H1 (cell line): Measurements from ENCODE around the gene VPS41. TPM values are rescaled to one million over a fixed set of nuclear protein-coding genes. Genes with fewer than 3 reads are reported as not detected.

Experiments used
- CTCF ChIA-PET: fragments of 300-600 bp; sonication (Branson Sonifier 250); formaldehyde crosslinking; loops from one replicate; lab custom pipeline; 2021; ENCODE audit not compliant: partially characterized antibody; lab: Charles Lee
- POLR2A ChIA-PET: fragments of 300-600 bp; sonication (Branson Sonifier 250); formaldehyde crosslinking; loops from one replicate; lab custom pipeline; 2021; ENCODE audit warnings: inconsistent platforms; ENCODE audit not compliant: partially characterized antibody; lab: Charles Lee
- DNase-seq, 2 experiments: peaks; one replicate each; pipeline versions ENCODE4 v3.0.0 to v3.0.0-alpha.2; 2010 to 2022; ENCODE audit warnings: low spot score in 2 of 2, low read depth in 1 of 2, mixed read lengths in 1 of 2
- FAIRE-seq: peaks from 2 replicates; lab custom pipeline; 2011; peaks lifted over from hg19 to GRCh38; lab: Jason Lieb, UNC
- H2AFZ ChIP-seq: 2 replicates; pipeline ENCODE4 v1.8.1; 2012; ENCODE audit warnings: low read length, inconsistent platforms
- H2AK5ac ChIP-seq: 2 replicates; pipeline ENCODE4 v1.6.1; 2013; ENCODE audit warnings: low read depth, low read length
- H2BK120ac ChIP-seq: replicated peaks from 2 replicates; pipeline ENCODE3; 2013; ENCODE audit warnings: low read depth, low read length, inconsistent platforms
- H2BK12ac ChIP-seq: 2 replicates; pipeline ENCODE4 v1.6.1; 2013; ENCODE audit warnings: low read depth, low read length
- H2BK15ac ChIP-seq: 2 replicates; pipeline ENCODE4 v1.6.1; 2013; ENCODE audit warnings: low read length
- H2BK20ac ChIP-seq: 2 replicates; pipeline ENCODE4 v1.6.1; 2013; ENCODE audit warnings: low read length
- H2BK5ac ChIP-seq: 2 replicates; pipeline ENCODE4 v1.6.1; 2013; ENCODE audit warnings: low read depth, low read length
- H3K14ac ChIP-seq: 2 replicates; pipeline ENCODE4 v1.6.1; 2013; ENCODE audit warnings: inconsistent platforms; ENCODE audit not compliant: insufficient read length
- H3K18ac ChIP-seq: 2 replicates; pipeline ENCODE4 v1.6.1; 2013; ENCODE audit warnings: low read length; ENCODE audit errors: extremely low read depth
- H3K23ac ChIP-seq: 2 replicates; pipeline ENCODE4 v1.6.1; 2013; ENCODE audit warnings: inconsistent platforms; ENCODE audit not compliant: insufficient read length
- H3K23me2 ChIP-seq: 2 replicates; pipeline ENCODE4 v1.6.1; 2013; ENCODE audit warnings: low read depth, low read length
- H3K27ac ChIP-seq: 2 replicates; pipeline ENCODE4 v1.6.1; 2011; ENCODE audit warnings: low read depth, low read length, inconsistent platforms
- H3K27me3 ChIP-seq, 4 experiments: replicated peaks in 1 of 4; 1 replicate in 1 of 4; 2 replicates in 3 of 4; pipeline versions ENCODE4 v1.6.1 to v1.8.1; 2011 to 2013; ENCODE audit warnings: low read length in 3 of 4, mild to moderate bottlenecking in 3 of 4, inconsistent platforms in 2 of 4, mixed read lengths in 2 of 4, moderate library complexity in 1 of 4; ENCODE audit not compliant: control insufficient read depth in 3 of 4, insufficient read depth in 3 of 4; ENCODE audit errors: extremely low read depth in 1 of 4
- H3K36me3 ChIP-seq, 4 experiments: 2 replicates each; pipeline versions ENCODE4 v1.6.1 to v1.8.1; 2011 to 2013; ENCODE audit warnings: mild to moderate bottlenecking in 4 of 4, low read length in 3 of 4, moderate library complexity in 2 of 4, control low read depth in 1 of 4, inconsistent platforms in 1 of 4; ENCODE audit not compliant: insufficient read depth in 4 of 4, control insufficient read depth in 2 of 4
- H3K4ac ChIP-seq: replicated peaks from 2 replicates; pipeline ENCODE3; 2013; ENCODE audit warnings: low read length, low read depth, mixed read lengths, inconsistent platforms; ENCODE audit not compliant: insufficient read length
- H3K4me1 ChIP-seq, 4 experiments: replicated peaks in 1 of 4; 1 replicate in 1 of 4; 2 replicates in 3 of 4; pipeline versions ENCODE4 v1.6.1 to v1.8.1; 2011 to 2013; ENCODE audit warnings: low read length in 3 of 4, inconsistent platforms in 2 of 4, mixed read lengths in 1 of 4; ENCODE audit not compliant: insufficient read depth in 4 of 4, control insufficient read depth in 3 of 4
- H3K4me2 ChIP-seq, 2 experiments: 2 replicates each; pipeline versions ENCODE4 v1.6.1 to v1.8.1; 2011 to 2013; ENCODE audit warnings: low read depth in 2 of 2, low read length in 2 of 2, control low read depth in 1 of 2, inconsistent platforms in 1 of 2, mild to moderate bottlenecking in 1 of 2; ENCODE audit not compliant: insufficient read depth in 1 of 2
- H3K4me3 ChIP-seq, 4 experiments: fragments of 200-600, 300-600 bp in 1 of 4; sonication (generic), shearing (Covaris generic), sonication (Bioruptor Twin) in 1 of 4; 2 replicates each; pipeline versions ENCODE4 v1.5.1 to v1.8.1; 2011 to 2016; ENCODE audit warnings: low read length in 4 of 4, low read depth in 3 of 4, control low read depth in 2 of 4, inconsistent platforms in 2 of 4, mild to moderate bottlenecking in 2 of 4, mixed read lengths in 1 of 4, moderate library complexity in 1 of 4; ENCODE audit not compliant: insufficient read depth in 2 of 4; ENCODE audit errors: extremely low read depth in 1 of 4
- H3K56ac ChIP-seq: replicated peaks from 2 replicates; pipeline ENCODE3; 2013; ENCODE audit warnings: low read depth, mild to moderate bottlenecking, mixed read lengths, low read length, inconsistent platforms; ENCODE audit not compliant: insufficient read length
- H3K79me1 ChIP-seq: 2 replicates; pipeline ENCODE4 v1.6.1; 2013; ENCODE audit warnings: low read depth, low read length, control low read depth
- H3K79me2 ChIP-seq, 2 experiments: 2 replicates each; pipeline versions ENCODE4 v1.6.1 to v1.8.1; 2012 to 2013; ENCODE audit warnings: low read length in 2 of 2, mild to moderate bottlenecking in 2 of 2, inconsistent platforms in 1 of 2; ENCODE audit not compliant: insufficient read depth in 2 of 2, control insufficient read depth in 1 of 2
- H3K9ac ChIP-seq, 4 experiments: replicated peaks in 1 of 4; 1 replicate in 1 of 4; 2 replicates in 3 of 4; pipeline versions ENCODE4 v1.6.1 to v1.8.1; 2011 to 2013; ENCODE audit warnings: low read depth in 3 of 4, low read length in 3 of 4, control low read depth in 2 of 4, mild to moderate bottlenecking in 2 of 4, moderate library complexity in 2 of 4, inconsistent platforms in 1 of 4; ENCODE audit errors: extremely low read depth in 1 of 4
- H3K9me3 ChIP-seq, 2 experiments: 2 replicates each; pipeline versions ENCODE4 v1.6.1 to v1.8.1; 2012 to 2013; ENCODE audit warnings: mild to moderate bottlenecking in 2 of 2, moderate library complexity in 2 of 2, control low read depth in 1 of 2, inconsistent platforms in 1 of 2, low read depth in 1 of 2, low read length in 1 of 2, mixed read lengths in 1 of 2; ENCODE audit not compliant: insufficient read depth in 2 of 2
- H4K20me1 ChIP-seq, 2 experiments: replicated peaks in 1 of 2; 2 replicates each; pipeline versions ENCODE3 to v1.8.1; 2011 to 2013; ENCODE audit warnings: inconsistent platforms in 2 of 2, low read length in 2 of 2, mild to moderate bottlenecking in 1 of 2; ENCODE audit not compliant: insufficient read depth in 2 of 2, control insufficient read depth in 1 of 2
- H4K5ac ChIP-seq: 2 replicates; pipeline ENCODE4 v1.6.1; 2013; ENCODE audit warnings: low read length, low read depth, mixed read lengths, inconsistent platforms; ENCODE audit not compliant: insufficient read length
- H4K8ac ChIP-seq: 2 replicates; pipeline ENCODE4 v1.8.0; 2013; ENCODE audit warnings: mild to moderate bottlenecking, moderate library complexity, low read length, inconsistent platforms; ENCODE audit not compliant: insufficient read depth; ENCODE audit errors: extremely low read depth
- H4K91ac ChIP-seq: replicated peaks from 2 replicates; pipeline ENCODE3; 2013; ENCODE audit warnings: low read length, mixed read lengths, inconsistent platforms; ENCODE audit not compliant: insufficient read length
- CEBPB ChIP-seq: IDR thresholded peaks from 2 replicates; pipeline ENCODE4 v1.6.1; 2012; ENCODE audit warnings: low read depth, low read length
- FOSL1 ChIP-seq: IDR thresholded peaks from 2 replicates; pipeline ENCODE4 v1.6.1; 2011; ENCODE audit warnings: mild to moderate bottlenecking, low read depth, low read length, moderate library complexity; ENCODE audit not compliant: insufficient read depth
- GTF2F1 ChIP-seq: IDR thresholded peaks from 2 replicates; pipeline ENCODE4 v1.6.1; 2012; ENCODE audit warnings: low read depth, low read length, improper control_type of control experiment, borderline replicate concordance
- HDAC6 ChIP-seq: IDR thresholded peaks from one replicate; pipeline ENCODE4 v1.7.1; 2012; ENCODE audit warnings: low read depth, mild to moderate bottlenecking, inconsistent platforms, low read length, moderate library complexity
- WGBS, 2 experiments: shearing (Covaris generic) in 1 of 2; methylation state at CpG; one replicate each; pipeline versions ENCODE4 v1.1.6 to v1.1.7; 2013 to 2015; ENCODE audit warnings: low lambda C conversion rate in 2 of 2, mixed read lengths in 2 of 2, inconsistent platforms in 1 of 2, low coverage in 1 of 2, missing lambda C conversion rate in 1 of 2; ENCODE audit not compliant: insufficient replicate concordance in 2 of 2, insufficient coverage in 1 of 2, insufficient read length in 1 of 2; ENCODE audit errors: extremely low coverage in 1 of 2, missing lambda C conversion rate in 1 of 2; 5-methylcytosine and 5-hydroxymethylcytosine counted together
- polyA plus RNA-seq, 7 experiments: library from polyadenylated mRNA; depleted of rRNA in 3 of 7; stranded (reverse) in 5 of 7; unstranded in 2 of 7; fragments of >200 nt in 5 of 7; fragments of 200-250 nt in 2 of 7; gene quantifications; 1 replicate in 5 of 7; 2 replicates in 1 of 7; 4 replicates in 1 of 7; pipeline versions ENCODE4 v1.2.1 to v1.2.3, GENCODE V29; 2011 to 2013; ENCODE audit warnings: missing spikeins in 2 of 7, mixed read lengths in 2 of 7
- total RNA-seq: library from RNA; stranded (reverse); fragmentation: NEBNext Ultra II Directional; extraction: Animal tissue kit (Norgen Biotek cat#: 25700); gene quantifications from 2 replicates; pipeline ENCODE4 v1.2.1, GENCODE V29; 2021

The VPS41 gene
- total and polyA plus RNA-seq, 2 of the 8 experiments (the other 6 are each of a cell fraction or from before 2014, with no cell fraction given): 10.7 to 63.3 TPM

DNA sequence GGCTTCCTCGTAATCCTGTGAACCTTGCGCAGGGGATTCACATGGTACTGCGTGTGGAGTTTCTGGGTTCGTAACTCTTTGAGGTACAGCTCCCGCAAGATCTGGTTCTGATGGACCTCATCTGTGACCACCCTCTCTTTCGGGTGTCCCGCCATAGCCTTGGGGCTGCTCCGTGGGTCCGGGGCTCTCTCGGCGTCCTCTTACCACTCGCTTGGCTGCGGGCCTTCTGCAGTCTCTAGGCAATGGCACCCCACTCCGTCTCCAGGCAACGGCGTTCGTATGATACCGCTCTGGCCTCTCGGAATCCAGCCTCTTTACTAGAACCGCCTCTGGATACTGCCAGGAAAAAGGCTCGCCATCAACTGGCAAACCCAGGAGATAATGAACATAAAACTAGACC is 223.1 kb downstream of the VPS41 start:
- FAIRE-seq: no peak
- no peak for TF ChIP-seq CEBPB
- no peak for TF ChIP-seq HDAC6
- TF ChIP-seq FOSL1: no peak
- TF ChIP-seq GTF2F1: no peak

More for the DNA sequence above, 223.1 kb downstream of the VPS41 start:
- H3K4me3 ChIP-seq: no peak overlapping the region
- CTCF ChIA-PET: interaction anchor here (1.1 kb wide), 1 partner anchor 13 kb away, joined by 3 read pairs; no protein-coding TSS in a partner anchor
- H4K20me1 ChIP-seq: no peaks in the 10 kb centered on the region
- no peak overlapping the region for H4K5ac ChIP-seq
- H3K4ac ChIP-seq: no peak overlapping the region
- H3K79me1 ChIP-seq: no peaks in the 10 kb centered on the region
- H3K27me3 ChIP-seq: no peaks in the 10 kb centered on the region
- no peak overlapping the region for H3K56ac ChIP-seq
- H3K14ac ChIP-seq: no peak overlapping the region
- H2BK15ac ChIP-seq: no peak overlapping the region
- POLR2A ChIA-PET: no interaction called here
- no peak overlapping the region for H2AK5ac ChIP-seq
- no peak overlapping the region for H2BK120ac ChIP-seq
- no peak overlapping the region for H2BK20ac ChIP-seq
- H3K23ac ChIP-seq: no peak overlapping the region
- no peaks in the 10 kb centered on the region; a peak in 1 of 4 replicates for H3K9me3 ChIP-seq
- no peak for DNase-seq
- no peaks in the 10 kb centered on the region for H3K36me3 ChIP-seq
- no peak overlapping the region for H3K9ac ChIP-seq
- H2BK12ac ChIP-seq: no peak overlapping the region
- H3K4me1 ChIP-seq: peaks cover 0 to 3% (median 0%) of the 10 kb centered on the region in 4 experiments; a peak in 1 of 7 replicates
- no peak overlapping the region for H2BK5ac ChIP-seq
- H3K23me2 ChIP-seq: no peaks in the 10 kb centered on the region
- no peak overlapping the region for H4K8ac ChIP-seq
- H3K79me2 ChIP-seq: no peaks in the 10 kb centered on the region
- H4K91ac ChIP-seq: no peak overlapping the region
- no peak overlapping the region for H3K18ac ChIP-seq
- 92% methylated on average over 21 of the region's 21 CpGs; no CpG with 5 or more reads in 1 of the 2 experiments for WGBS, 2 experiments
- no peak overlapping the region for H3K27ac ChIP-seq
- no peak overlapping the region for H3K4me2 ChIP-seq
- no peak overlapping the region for H2AFZ ChIP-seq
